Stimulated activated CD8-positive, alpha-beta memory T cell treated with anti-CD3 and anti-CD28 coated beads, Interleukin-4, amount 100 ng/mL, for 48 hours (primary cell): ENCODE measurements around the gene MAPK1.
"Not testable (repeated sequence)": the region's sequence is repeated elsewhere in the genome, so short reads cannot be mapped to it uniquely, and the experiment has no call there.

Source experiments
- DNase-seq: peaks from one replicate; pipeline ENCODE4 v3.0.0-alpha.2; 2020

MAPK1 gene

DNA sequence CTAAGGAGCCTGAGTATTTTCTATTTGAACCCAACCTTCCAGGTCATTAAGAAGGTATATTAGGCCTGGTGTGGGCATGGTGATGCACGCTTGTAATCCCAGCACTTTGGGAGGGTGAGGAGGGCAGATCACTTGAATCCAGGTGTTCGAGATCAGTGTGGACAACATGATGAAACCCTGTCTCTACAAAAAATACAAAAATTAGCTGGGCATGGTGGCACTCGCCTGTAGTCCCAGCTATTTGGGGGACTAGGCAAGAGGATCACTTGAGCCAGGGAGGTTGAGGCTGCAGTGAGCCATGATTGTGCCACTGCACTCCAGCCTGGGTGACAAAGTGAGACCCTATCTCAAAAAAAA lies 50.0 kb downstream of the MAPK1 start:
- DNase-seq, result not testable (repeated sequence)

DNA sequence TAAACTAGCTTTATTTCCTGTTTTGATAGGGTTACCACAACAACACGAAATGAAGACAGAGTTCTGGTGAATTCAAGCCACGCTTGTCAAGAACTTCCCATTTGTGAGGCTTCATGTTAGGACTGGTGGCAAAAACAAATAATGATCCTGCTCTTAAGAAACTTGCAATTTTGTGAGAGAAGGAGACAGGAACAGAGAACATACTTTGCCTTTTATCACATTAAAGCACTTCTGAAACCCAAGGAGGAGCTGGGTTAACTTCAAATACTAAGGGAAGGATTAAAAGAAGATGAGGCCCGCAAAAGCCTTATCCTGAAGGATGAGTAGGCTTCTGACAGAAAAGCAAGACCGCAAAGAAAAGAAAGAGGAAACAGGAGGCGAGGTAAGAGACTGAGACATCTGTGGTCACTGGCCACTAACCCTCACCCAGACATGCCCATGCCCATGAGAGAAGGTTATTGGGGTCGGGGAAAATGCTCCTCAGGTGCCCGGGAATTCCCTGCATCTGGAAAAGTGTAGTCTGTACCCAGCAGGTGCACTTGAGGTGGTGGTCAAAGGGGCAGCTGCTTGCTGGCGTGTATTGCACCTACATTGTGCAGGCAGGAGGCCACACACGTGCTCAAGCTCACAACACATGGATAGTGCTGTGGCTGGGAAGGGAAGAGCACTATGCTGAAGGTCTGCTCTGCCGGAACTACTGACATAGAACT lies 50.5 kb downstream of the MAPK1 start:
- peak; percentile 36 for DNase-seq

DNA sequence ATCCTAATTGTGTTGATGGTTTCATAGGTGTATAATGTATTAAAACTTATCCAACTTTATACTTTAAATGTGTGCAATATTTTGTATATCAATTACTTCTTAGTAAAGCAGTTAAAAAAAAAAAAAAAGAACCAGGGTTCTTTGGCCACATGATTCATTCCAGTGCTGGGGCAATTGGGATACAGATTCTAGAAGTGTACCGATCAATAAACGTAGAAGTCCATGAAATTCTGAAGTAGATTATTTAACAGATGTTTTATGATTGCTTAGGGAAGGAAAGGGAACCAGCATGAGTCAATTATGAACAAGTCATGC lies 51.0 kb downstream of the MAPK1 start:
- DNase-seq, result no peak

DNA sequence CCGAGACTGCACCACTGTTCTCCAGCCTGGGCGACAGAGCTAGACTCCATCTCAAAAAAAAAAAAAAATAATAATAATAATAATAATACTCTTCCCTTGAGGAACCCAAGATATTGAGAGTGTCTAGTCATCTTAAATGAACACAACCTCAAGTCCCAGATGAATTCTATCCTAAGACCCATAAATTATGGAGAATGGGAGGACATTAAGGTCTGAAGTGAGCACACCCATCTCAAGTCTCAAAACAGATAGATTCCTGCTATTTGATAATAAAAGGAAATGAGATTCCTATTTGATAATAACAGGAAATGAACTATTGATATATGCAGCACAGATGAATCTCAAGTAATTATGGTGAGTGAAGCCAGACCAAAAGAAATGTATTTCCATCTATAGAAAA lies 51.5 kb downstream of the MAPK1 start:
- no peak for DNase-seq

DNA sequence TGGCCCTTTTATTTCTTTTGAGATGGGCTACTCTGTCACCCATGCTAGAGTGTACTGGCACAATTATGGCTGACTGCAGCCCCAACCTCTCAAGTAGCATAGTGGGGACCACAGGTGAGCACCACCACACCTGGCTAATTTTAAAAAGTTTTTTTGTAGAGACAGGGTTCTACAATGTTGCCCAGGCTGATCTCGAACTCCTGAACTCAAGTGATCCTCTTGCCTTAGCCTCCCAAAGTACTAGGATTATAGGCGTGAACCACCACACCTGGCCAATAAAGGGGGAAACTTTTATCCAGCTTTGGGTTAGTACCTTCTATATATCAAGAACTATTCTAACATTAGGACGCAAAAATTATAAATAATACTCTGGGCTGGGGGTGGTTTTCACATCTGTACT lies 52.1 kb downstream of the MAPK1 start:
- no peak for DNase-seq

DNA sequence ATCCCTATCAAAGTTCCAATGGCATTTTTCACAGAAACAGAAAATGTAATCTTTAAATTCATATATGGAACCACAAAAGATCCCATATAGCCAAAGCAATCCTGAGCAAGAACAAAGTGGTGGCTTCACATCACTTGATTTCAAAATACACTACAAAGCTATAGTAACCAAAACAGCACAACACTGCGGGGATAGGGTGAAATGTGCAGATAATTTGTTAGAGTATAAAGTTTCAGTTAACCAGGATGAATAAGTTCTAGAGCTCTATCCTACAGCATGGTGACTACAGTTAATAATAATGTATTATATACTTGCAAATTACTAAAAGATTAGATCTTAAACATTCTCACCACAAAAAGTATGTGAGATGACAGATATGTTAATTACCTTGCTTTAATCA lies 55.5 kb downstream of the MAPK1 start:
- no peak for DNase-seq

DNA sequence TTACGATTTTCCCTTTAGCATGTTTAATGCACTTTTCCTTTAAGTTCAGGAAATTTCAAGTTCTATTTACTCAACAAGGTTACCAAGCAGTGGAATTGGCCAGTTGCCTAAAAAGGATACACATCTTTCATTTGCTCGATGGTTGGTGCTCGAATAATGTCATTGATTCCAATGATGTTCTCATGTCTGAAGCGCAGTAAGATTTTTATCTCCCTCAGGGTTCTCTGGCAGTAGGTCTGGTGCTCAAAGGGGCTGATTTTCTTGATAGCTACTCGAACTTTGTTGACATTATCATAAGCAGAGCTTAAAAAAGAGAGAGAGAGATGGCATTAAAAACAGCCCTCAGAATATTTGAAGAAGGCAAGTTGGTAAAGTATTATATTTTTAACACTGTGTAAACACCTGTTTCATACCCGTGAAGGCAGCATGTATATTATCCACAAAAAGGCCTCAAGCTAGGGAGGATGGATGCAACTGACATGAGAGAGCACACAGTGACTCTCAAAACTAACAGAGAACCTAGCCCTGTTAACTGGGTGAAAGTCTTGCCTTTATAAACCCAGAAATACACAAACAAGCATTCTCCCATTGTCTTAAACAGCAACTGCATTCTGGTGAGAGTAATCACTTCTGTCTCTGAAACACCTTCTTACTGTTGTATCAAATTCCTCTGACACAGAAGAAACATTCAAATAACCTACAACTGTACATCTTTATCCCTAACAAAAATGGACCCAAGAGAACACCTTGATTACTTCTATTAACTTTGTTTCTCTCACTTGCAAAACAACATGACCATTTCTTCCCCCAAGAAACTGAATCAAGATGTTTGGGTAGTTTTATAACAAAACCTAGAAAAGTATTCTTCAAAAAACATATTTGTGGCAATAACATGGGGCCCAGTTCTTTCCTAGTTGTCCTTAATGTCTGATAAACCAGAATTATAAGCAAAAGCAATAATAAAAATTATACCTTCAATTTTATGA lies 59.6 kb downstream of the MAPK1 start:
- no peak for DNase-seq

DNA sequence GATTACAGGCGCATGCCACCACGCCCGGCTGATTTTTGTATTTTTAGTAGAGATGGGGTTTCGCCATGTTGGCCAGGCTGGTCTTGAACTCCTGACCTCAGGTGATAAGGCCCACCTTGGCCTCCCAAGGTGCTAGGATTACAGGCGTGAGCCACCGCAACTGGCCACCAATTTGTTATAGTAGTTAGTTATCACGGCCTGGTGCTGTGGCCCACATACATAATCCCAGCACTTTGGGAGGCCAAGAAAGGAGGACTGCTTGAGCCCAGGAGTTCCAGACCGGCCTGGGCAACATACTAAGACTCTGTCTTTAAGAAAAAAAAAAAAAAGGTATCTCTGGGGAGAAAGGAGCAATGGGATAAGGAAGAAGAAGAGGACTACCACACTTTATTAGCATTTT lies 62.1 kb downstream of the MAPK1 start:
- not testable (repeated sequence) for DNase-seq

DNA sequence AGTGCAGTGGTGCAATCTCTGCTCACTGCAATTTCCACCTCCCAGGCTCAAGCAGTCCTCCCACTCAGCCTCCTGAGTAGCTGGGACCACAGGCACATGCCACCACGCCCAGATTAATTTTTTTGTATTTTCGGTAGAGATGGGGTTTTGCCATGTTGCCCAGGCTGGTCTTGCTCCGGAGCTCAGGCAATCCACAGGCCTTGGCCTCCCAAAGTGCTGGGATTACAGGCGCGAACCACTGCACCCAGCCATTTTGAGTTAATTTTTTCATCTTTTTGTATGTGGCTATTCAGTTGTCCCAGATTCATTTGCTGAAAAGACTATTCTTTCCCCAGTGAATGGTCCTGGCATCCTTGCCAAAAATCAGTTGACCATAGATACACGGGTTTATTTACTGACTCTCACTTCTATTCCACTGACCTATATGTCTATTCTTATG lies 63.6 kb downstream of the MAPK1 start:
- no peak for DNase-seq

DNA sequence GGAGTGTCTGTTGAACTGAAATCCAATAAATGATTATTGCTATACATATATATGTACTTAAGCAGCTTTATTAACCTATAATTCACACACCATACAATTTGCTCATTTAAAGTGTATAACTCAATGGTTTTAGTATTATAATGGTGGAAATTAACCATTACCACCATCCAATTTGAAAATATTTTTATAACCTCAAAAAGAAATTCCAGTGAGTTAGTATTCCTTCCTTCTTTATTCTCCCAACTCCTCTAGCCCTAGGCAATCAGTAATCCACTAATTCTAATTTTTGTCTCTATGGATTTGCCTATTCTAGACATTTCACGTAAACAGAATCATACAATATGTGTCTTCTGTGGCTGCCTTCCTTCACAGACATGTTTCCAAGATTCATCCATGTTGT lies 64.8 kb downstream of the MAPK1 start:
- DNase-seq, result no peak

DNA sequence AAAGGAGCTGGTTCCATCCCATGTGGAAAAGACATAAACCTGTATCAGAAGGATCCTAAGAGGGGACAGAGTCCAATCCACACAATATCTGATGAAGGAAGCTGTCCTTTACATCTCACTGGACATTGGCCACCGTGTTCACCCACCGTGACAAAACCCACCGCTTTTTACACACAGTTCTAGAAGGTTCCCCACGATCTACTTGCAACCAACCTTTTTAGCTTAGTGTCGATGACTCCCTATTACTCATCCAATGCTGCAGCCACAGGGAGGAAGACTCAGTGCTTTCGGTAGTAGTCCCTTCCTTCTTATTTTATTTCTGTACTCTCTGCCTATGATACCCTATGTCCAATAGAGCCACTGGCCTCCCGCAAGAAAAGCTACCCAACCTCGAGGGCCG lies 65.4 kb downstream of the MAPK1 start:
- no peak for DNase-seq

DNA sequence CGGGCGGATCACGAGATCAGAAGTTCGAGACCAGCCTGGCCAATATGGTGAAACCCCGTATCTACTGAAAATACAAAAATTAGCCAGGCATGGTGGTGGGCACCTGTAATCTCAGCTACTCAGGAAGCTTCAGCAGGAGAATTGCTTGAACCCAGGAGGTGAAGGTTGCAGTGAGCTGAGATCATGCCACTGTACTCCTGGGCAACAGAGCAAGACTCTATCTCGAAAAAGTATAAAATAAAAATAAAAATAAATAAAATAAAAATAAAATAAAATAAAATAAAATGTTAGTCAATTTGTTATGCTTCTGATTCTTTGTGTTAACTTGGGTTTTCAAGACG lies 66.2 kb downstream of the MAPK1 start:
- DNase-seq, result not testable (repeated sequence)

DNA sequence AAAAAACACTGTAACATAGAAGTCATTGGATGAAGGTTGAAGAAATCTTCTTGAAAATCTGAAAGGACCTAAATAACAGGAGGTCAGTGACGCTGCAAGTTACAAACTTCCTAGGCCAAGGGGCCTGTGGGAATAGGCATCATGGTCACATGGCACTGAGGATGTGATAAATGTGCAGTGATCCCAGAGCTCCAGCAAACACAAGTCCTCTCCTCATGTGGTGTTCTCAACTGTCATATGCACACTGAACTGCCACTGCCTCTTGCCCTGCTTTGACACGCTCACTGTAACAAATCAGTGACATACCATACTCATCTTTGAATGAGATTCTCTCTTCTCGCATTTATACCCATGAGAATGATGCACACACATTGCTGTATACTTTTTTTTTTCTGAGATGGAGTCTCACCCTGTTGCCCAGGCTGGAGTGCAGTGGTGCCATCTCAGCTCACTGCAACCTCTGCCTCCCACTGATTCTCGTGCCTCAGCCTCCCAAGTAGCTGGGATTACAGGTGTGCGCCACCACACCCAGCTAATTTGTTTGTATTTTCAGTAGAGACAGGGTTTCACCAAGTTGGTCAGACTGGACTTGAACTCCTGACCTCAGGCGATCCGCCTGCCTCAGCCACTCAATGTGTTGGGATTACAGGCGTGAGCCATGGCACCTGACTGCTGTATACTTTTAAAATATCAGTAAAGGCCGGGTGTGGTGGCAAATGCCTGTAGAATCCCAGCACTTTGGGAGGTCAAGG lies 66.7 kb downstream of the MAPK1 start:
- no peak for DNase-seq

DNA sequence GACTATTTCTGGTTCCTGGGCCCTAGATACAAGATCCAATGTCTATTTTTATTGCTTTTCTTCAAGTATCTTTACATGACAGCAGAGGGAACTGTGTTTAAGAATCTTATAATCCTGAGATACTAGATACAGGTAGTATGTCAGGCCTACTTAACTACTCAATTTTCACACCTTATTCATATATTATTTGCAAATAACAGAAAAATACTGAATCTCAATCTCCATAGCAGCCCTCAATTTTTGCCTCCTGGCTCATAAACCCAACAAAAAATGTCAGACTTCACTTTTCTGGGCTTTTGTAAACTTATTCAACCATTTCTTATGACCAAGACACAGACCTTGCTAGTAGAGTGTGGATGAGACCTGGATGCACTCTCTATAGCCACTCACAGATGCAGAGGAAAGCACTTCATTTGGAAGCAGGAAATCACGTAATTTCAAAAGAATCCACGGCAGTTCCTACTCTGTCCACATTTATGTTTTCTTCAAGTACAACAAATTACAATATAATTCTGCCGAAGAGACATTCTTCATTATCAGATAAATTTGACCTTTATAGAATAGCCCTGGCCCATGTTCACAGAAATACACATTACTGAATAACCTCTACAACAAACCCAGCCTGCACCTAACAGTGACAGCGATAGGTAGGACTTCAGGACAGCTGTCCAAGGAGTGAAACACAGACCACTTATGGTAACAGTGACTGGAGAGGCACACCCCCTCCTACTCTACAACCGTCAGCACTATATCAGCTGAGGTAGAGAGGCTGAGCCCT lies 69.8 kb downstream of the MAPK1 start:
- no peak for DNase-seq

DNA sequence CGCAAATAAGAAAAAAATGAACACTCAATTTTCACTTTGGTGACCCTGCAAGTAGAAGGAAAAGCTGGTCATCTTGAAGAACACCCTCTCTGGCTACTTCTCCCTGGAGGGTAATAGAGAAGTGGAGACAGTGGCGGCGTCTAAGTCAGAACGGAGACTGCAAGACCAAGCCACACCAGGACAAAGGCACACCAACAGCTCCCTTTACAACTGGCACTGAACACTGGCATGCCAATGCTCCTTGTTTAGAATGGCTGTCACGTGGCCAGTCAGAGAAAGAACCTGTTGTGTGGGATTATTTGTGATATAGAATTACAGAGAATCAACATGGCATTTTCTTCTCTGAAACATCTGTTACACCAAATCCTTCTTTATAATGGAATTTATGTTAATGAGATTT lies 70.6 kb downstream of the MAPK1 start:
- DNase-seq, result no peak

DNA sequence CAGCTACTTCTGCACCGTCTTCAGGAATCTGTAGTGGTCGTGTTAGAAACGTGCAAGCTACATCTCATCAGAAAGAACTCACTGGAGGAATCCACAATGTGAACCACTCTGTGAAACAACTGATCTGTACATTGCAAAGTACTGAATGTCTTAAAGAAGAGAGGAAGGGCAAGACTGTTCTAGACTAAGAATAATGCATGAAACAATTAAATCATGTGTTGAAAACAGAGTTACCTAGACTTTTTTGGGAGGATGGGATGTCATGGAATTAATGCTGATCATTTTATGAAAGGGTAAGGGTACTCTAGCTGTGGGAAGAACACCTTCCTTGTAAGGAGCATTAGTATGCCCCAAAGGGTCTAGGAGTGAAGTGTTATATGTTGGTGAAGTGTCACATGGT lies 71.2 kb downstream of the MAPK1 start:
- DNase-seq, result no peak

DNA sequence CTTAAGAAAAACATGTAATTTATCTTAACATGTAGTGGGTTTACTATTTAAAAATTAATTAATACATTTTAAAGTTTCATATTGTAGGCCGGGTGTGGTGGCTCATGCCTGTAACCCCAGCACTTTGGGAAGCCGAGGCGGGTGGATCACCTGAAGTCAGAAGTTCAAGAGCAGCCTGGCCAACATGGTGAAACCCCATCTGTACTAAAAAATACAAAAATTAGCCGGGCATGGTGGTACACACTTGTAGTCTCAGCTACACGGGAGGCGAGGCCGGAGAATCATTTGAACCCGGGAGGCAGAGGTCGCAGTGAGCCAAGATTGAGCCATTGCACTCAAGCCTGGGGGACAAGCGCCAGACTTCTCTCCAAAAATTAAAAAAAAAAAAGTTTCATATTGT lies 73.7 kb downstream of the MAPK1 start:
- DNase-seq, result not testable (repeated sequence)

DNA sequence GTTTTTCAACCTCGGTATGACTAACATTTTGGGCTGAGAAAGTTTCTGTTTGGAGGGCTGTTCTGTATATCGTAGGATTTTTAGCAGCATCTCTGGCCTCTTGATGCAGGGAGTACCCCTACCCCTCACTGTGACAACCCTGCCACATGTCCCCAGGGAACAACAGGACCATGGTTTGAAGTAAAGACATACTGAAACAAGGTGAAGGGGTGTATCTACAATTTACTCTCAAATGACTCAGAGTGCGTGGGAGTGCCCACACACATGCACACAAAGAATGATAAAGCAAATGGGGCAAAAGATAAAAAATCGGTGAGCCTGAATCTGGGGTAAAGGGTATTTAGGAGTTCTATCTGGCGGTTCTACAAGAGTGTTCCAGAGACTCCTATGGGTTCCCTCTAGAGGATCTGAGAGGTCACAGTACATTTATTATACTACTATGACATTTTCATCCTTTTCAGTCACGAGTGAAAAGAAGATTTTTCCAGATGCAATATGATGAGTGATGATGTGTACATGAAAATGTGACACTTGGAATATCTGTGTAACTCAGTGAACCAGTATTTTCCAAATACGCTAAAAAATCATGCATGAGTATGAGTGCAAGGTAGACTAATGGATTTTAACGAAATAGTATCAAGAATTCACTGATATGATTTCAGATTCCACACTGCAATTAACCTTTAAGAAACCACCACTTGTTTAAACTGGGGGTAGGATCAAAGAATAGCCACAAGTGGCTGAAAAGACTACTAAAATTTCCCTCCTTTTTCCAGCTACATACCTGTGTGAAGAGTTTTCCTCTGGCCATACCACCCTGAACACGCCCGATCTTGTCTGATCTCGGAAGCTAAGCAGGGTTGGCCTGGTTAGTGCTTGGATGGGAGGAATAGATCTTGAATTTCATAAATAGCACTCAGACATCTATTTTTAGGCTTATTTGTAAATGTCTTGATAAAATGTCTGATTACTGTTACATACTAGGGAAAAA lies 75.5 kb downstream of the MAPK1 start:
- DNase-seq, result peak; percentile 67

DNA sequence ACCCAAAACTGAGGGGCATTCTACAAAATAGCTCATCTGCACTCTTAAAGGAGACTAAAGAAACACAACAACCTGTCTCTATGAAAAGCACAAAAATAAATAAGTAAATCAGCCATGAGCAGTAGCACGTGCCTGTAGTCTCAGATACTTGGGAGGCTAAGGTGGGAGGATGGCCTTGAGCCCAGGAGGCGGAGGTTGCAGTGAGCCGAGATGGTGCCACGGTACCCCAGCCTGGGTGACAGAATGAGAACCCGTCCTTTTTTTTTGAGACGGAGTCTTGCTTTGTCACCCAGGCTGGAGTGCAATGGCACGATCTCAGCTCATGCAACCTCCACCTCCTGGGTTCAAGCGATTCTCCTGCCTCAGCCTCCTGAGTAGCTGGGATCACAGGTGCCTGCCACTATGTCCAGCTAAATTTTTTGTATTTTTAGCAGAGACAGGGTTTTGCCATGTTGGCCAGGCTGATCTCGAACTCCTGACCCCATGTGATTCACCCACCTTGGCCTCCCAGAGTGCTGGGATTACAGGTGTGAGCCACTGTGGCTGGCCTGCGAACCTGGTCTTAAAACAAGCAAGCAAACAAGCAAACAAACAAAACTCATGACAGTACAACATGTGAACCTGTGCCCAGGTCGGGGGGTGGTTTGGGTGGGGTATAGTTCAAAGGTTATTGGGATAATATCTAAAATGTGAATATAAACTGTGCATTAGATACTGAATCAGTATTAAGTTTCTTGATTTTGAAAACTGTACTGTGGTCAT lies 76.4 kb downstream of the MAPK1 start:
- not testable (repeated sequence) for DNase-seq

DNA sequence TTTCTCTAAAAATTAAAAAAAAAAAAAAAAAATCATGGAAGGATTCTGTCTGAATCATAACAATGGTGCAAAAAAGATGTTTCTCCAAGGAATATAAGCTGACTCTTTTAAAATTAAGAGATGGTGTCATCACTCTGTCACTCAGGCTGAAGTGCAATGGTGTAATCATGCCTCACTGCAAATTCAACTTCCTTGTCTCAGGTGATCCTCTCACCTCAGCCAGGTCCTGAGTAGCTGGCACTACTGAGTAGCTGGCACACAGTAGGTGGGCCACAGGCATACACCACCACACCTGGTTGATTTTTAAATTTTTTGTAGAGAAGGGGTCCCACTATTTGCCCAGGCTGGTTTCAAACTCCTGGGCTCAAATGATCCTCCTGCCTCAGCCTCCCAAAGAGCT lies 77.1 kb downstream of the MAPK1 start:
- DNase-seq, result no peak

DNA sequence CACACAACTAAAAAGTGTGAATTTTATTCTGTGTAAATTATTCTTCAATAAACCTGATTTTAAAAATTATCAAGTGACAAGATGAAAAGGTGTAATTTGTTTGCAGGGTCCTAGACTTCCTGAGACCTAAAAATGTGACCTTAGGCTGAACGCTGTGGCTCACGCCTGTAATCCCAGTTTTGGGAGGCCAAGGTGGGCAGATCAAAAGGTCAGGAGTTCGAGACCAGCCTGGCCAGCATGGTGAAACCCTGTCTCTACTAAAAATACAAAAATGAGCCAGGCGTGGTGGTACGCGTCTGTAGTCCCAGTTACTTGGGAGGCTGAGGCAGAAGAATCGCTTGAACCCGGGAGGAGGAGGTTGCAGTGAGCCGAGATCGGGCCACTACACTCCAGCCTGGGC lies 79.9 kb downstream of the MAPK1 start:
- DNase-seq, result not testable (repeated sequence)
